A673 (cell line): ENCODE measurements around the gene ACY1. TPM values are rescaled to one million over a fixed set of nuclear protein-coding genes. Genes with fewer than 3 reads are reported as not detected.

Source experiments
- BruUV-seq: library from RNA; stranded (reverse); fragments of 400-500 nt; replicated peaks from 2 replicates; lab custom pipeline; 2021; lab: Mats Ljungman, UMichigan
- CTCF ChIA-PET: fragments of 300-600 bp; sonication (Branson Sonifier 250); formaldehyde crosslinking; loops from one replicate; lab custom pipeline; 2022; ENCODE audit warnings: antibody characterized with exemption; lab: Charles Lee
- POLR2A ChIA-PET: fragments of 300-600 bp; sonication (Branson Sonifier 250); formaldehyde crosslinking; loops from one replicate; lab custom pipeline; 2022; ENCODE audit warnings: antibody characterized with exemption; ENCODE audit not compliant: low non-redundant PET; lab: Charles Lee
- DNase-seq: peaks from one replicate; pipeline ENCODE4 v3.0.0-alpha.2; 2015; ENCODE audit warnings: low spot score
- H3K27ac ChIP-seq: fragments of 200-600 bp; sonication (generic); 2 replicates; pipeline ENCODE4 v1.5.1; 2016; ENCODE audit warnings: mixed run types, low read depth, mild to moderate bottlenecking, mixed read lengths, antibody characterized with exemption, low read length; ENCODE audit not compliant: poor library complexity, severe bottlenecking
- H3K27me3 ChIP-seq: fragments of 200-600 bp; sonication (generic); replicated peaks from 2 replicates; pipeline ENCODE4 v1.6.1; 2017; ENCODE audit warnings: mixed run types, low read depth, mild to moderate bottlenecking, mixed read lengths, antibody characterized with exemption, low read length; ENCODE audit not compliant: insufficient read depth, poor library complexity
- H3K36me3 ChIP-seq: fragments of 200-600 bp; sonication (generic); 2 replicates; pipeline ENCODE4 v1.6.1; 2016; ENCODE audit warnings: mixed run types, mild to moderate bottlenecking, mixed read lengths, antibody characterized with exemption, low read length; ENCODE audit not compliant: insufficient read depth, poor library complexity, severe bottlenecking
- H3K4me1 ChIP-seq: fragments of 200-600 bp; sonication (generic); 2 replicates; pipeline ENCODE4 v1.6.1; 2017; ENCODE audit warnings: mixed run types, mild to moderate bottlenecking, mixed read lengths, antibody characterized with exemption, low read length; ENCODE audit not compliant: insufficient read depth, poor library complexity, severe bottlenecking
- H3K4me3 ChIP-seq: fragments of 200-600 bp; sonication (generic); 2 replicates; pipeline ENCODE4 v1.5.1; 2016; ENCODE audit warnings: low read depth, mixed run types, mild to moderate bottlenecking, mixed read lengths, low read length; ENCODE audit not compliant: poor library complexity, severe bottlenecking
- H3K9me3 ChIP-seq: fragments of 200-600 bp; sonication (generic); 2 replicates; pipeline ENCODE4 v1.6.1; 2016; ENCODE audit warnings: mixed run types, low read depth, mild to moderate bottlenecking, mixed read lengths, antibody characterized with exemption, low read length; ENCODE audit not compliant: poor library complexity, severe bottlenecking
- CTCF ChIP-seq: fragments of 300-800, 200-600 bp; sonication (generic); conservative IDR thresholded peaks from 2 replicates; pipeline ENCODE4 v1.5.1; 2017; ENCODE audit warnings: low read depth, mild to moderate bottlenecking, antibody characterized with exemption, low read length, moderate library complexity, mixed read lengths
- EZH2 ChIP-seq: fragments of 200-600 bp; sonication (generic); IDR thresholded peaks from 2 replicates; pipeline ENCODE4 v1.6.1; 2017; ENCODE audit warnings: borderline replicate concordance, low read depth, mild to moderate bottlenecking, mixed read lengths, antibody characterized with exemption, low read length; ENCODE audit not compliant: poor library complexity, severe bottlenecking
- intact Hi-C: fragments of 100-400 bp; cut with micrococcal nuclease; formaldehyde crosslinking; loops from one replicate; pipeline ENCODE4 v1.10.0; 2022; ENCODE audit not compliant: unreplicated experiment
- total RNA-seq: library from RNA; stranded (reverse); gene quantifications from 2 replicates; pipeline ENCODE4 v1.2.3, GENCODE V29; 2021

ACY1 gene
- total RNA-seq, 1 experiment from 2014 or later: 6.4 TPM

DNA sequence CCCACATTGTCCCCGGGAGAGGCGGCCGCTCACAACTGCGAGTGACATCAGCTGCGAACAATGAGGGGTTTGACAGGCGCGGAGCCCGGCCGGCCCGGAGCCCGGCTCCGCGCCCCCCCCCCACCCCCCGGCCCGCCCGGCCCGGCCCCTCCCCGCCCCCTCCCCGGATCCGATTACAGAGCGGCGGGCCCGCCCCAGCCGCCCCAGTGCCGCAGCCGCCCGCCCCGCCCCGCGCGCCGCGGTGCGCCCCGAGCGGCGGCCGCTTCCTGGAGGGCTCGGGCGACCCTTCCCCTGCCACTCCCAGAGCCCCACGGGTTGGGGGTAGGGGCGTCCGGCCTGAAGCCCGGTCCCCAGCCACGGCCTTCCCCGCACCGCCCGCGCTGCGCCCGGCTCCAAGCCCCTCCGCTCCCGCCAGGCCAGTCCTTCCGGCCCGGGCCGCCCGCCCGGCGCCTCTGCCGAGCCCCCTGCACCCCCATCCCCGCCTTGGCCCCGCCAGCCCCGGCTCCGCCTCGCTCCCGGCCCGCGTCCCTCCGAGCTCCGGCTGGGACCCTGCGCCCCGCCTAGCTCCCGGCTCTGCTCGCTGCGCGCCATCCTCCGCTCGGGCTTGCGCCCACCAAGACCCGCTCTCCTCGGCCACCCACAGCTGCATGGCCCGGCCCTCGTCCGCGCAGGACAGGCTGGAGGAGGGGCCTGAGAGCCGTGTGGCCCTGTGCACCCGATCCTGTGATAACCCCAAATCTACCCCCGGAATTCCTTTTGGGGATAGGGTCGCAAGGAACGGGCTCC, 15.8 kb upstream of the ACY1 start, which contains the start of gene PCBP4:
Gene PCBP4 (minus strand): TSS at position 71 of the 786 bp plus-strand sequence. CDS start 6,214 bp downstream, outside the sequence.
- Histone ChIP-seq H3K36me3 (no peaks in the 10 kb centered on the region), H3K4me1 (no peaks in the 10 kb centered on the region), H3K27me3 (no peaks in the 10 kb centered on the region), H3K4me3 (peak within 1 kb of the TSS; percentile 53), H3K27ac (peak within 1 kb of the TSS; percentile 30), H3K9me3 (no peaks in the 10 kb centered on the region)
- intact Hi-C loops: no loop called here
- ChIA-PET CTCF (interaction anchor here (0.6 kb wide), 4 partner anchors 63 to 1351 kb away, joined by 3 to 9 read pairs (median 4); no protein-coding TSS in a partner anchor), POLR2A (interaction anchor here (0.6 to 0.7 kb wide), 2 partner anchors 37 to 235 kb away, joined by 3 to 5 read pairs; no protein-coding TSS in a partner anchor)
- no peak for DNase-seq
- BruUV-seq: no TSS peak
- no peak for TF ChIP-seq CTCF

GRCh38 chr3:51968170-51968775, 15.1 kb upstream of the ACY1 start:
- BruUV-seq: no TSS peak
- intact Hi-C loops: no loop called here
- Histone ChIP-seq H3K36me3 (no peaks in the 10 kb centered on the region), H3K4me3 (peak overlapping the region; percentile 53), H3K4me1 (no peaks in the 10 kb centered on the region), H3K27ac (no peak overlapping the region), H3K9me3 (no peaks in the 10 kb centered on the region), H3K27me3 (no peaks in the 10 kb centered on the region)
- DNase-seq: no peak
- ChIA-PET CTCF (interaction anchor here (0.6 kb wide), 3 partner anchors 62 to 459 kb away, joined by 3 to 9 read pairs (median 4); no protein-coding TSS in a partner anchor), POLR2A (interaction anchor here (0.6 to 0.7 kb wide), 2 partner anchors 36 to 234 kb away, joined by 3 to 5 read pairs; no protein-coding TSS in a partner anchor)
- TF ChIP-seq CTCF: no peak
- no peak for TF ChIP-seq EZH2

DNA sequence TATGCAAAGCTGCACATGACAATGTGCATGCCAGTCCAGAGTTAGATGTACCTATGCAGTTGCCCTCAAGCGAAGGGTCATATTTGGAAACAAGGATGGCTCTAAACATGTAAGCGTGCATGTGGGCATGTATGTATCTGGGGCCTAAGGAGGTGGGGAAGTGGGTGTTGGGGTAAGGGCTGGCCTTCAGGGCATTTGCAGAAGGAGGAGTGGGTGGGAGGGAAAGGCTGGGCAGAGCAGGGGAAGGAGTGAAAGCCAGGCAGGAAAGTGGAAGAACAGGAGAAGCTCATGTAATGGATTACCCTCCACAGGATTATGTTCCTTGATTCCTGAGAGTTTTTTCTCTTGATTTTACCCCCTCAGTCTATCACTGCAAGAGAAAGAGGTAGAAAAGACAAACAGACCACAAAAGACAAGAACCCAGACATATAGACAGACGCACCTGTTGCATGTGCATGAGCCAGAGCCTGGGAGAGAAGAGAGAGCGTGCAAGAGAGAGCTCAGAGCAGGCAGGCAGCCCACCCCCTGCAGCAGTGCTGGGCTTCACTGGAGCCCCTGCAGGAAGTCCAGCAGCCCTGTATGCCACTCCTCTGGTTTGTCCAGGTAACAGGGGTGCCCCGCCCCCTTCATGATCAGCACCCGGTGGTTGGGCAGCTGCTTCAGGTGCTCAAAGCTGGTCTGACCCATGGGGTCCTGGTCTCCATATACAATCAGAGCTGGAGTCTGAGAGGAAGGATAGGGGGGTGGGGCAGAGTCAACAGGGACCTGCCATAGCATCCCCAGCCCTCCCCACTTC, 14.3 kb upstream of the ACY1 start:
- no peak for DNase-seq
- Histone ChIP-seq H3K9me3 (no peaks in the 10 kb centered on the region), H3K4me1 (peaks cover under 1% of the 10 kb centered on the region), H3K27me3 (no peaks in the 10 kb centered on the region), H3K36me3 (no peaks in the 10 kb centered on the region), H3K4me3 (no peak overlapping the region), H3K27ac (no peak overlapping the region)
- ChIA-PET CTCF (no interaction called here), POLR2A (no interaction called here)
- TF ChIP-seq EZH2 (no peak), CTCF (no peak)
- BruUV-seq: no TSS peak
- intact Hi-C loops: no loop called here
